ENCODE results near the gene ATP5PO.

The ATP5PO gene

DNA sequence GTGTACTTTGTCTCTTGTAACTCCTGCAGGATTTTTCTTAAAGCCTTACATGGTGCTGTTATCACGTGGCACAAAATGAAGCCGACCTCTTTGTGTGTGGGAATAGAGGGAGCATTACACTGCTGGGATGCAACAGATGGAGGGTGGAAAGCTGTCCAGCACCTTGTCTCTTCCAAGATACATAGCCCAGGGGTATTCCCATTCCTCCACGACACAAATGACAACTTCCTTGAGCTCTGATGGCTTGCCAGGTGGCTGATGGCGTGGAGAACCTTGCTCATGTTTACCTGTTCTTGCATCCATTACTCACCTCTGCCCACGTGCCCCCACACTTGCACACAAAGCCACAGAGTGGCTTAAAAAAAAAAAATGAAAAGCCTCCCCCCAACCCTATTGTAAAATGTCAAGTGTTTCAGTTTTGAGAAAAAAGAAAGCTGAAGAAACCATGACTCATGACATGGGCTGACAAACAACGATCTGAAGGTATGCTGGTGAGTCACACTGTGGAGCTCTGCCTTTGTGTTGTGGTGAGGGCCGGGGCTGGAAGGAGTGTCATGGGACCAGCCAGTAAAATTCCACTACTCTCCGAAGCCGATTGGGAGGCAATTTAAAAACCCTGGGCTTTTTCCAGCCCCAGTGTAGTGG lies 32.0 kb upstream of the ATP5PO start (continued):
- no peak for TF ChIP-seq ZC3H10 (CRISPR knock-in tag; IDR thresholded peaks at IDR 0.05)

- no peak for ATAC-seq
- no peak for TF ChIP-seq ZNF8 (CRISPR knock-in tag; IDR thresholded peaks at IDR 0.05)
- TF ChIP-seq PPARA (CRISPR knock-in tag; IDR thresholded peaks at IDR 0.05; ENCODE audit: borderline replicate concordance) = no peak
- TF ChIP-seq TOX (CRISPR knock-in tag; IDR thresholded peaks at IDR 0.05; ENCODE audit: borderline replicate concordance) = no peak
- no peak for TF ChIP-seq CSRNP3 (CRISPR knock-in tag; IDR thresholded peaks at IDR 0.05)
- no peak for TF ChIP-seq GLIS3 (CRISPR knock-in tag; IDR thresholded peaks at IDR 0.05)
- no peak for TF ChIP-seq ZFP30 (CRISPR knock-in tag; IDR thresholded peaks at IDR 0.05)
- no peak for TF ChIP-seq ESRRG (CRISPR knock-in tag; IDR thresholded peaks at IDR 0.05)
- no peak for TF ChIP-seq ISL1 (CRISPR knock-in tag; IDR thresholded peaks at IDR 0.05)
- TF ChIP-seq, protein P1, sequence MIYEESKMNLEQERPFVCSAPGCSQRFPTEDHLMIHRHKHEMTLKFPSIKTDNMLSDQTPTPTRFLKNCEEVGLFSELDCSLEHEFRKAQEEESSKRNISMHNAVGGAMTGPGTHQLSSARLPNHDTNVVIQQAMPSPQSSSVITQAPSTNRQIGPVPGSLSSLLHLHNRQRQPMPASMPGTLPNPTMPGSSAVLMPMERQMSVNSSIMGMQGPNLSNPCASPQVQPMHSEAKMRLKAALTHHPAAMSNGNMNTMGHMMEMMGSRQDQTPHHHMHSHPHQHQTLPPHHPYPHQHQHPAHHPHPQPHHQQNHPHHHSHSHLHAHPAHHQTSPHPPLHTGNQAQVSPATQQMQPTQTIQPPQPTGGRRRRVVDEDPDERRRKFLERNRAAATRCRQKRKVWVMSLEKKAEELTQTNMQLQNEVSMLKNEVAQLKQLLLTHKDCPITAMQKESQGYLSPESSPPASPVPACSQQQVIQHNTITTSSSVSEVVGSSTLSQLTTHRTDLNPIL (CRISPR knock-in tag; IDR thresholded peaks at IDR 0.05; ENCODE audit: low read depth) = no peak
- no peak for TF ChIP-seq CSDC2 (CRISPR knock-in tag; IDR thresholded peaks at IDR 0.05)
- TF ChIP-seq TCF4 (CRISPR knock-in tag; IDR thresholded peaks at IDR 0.05; ENCODE audit: borderline replicate concordance) = no peak
- no peak for TF ChIP-seq POU6F1 (CRISPR knock-in tag; IDR thresholded peaks at IDR 0.05; ENCODE audit: borderline replicate concordance, low read depth)
- no peak for TF ChIP-seq ZNF70 (CRISPR knock-in tag; IDR thresholded peaks at IDR 0.05)
- TF ChIP-seq OSR1 (CRISPR knock-in tag; IDR thresholded peaks at IDR 0.05) = no peak
- TF ChIP-seq ARNTL (CRISPR knock-in tag; IDR thresholded peaks at IDR 0.05; ENCODE audit: borderline replicate concordance, low read depth) = no peak
- TF ChIP-seq, protein P2, sequence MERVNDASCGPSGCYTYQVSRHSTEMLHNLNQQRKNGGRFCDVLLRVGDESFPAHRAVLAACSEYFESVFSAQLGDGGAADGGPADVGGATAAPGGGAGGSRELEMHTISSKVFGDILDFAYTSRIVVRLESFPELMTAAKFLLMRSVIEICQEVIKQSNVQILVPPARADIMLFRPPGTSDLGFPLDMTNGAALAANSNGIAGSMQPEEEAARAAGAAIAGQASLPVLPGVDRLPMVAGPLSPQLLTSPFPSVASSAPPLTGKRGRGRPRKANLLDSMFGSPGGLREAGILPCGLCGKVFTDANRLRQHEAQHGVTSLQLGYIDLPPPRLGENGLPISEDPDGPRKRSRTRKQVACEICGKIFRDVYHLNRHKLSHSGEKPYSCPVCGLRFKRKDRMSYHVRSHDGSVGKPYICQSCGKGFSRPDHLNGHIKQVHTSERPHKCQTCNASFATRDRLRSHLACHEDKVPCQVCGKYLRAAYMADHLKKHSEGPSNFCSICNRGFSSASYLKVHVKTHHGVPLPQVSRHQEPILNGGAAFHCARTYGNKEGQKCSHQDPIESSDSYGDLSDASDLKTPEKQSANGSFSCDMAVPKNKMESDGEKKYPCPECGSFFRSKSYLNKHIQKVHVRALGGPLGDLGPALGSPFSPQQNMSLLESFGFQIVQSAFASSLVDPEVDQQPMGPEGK (CRISPR knock-in tag; IDR thresholded peaks at IDR 0.05; ENCODE audit: borderline replicate concordance) = no peak
Measured at GRCh38 chr21:33945652-33946270, 30.2 kb upstream of the ATP5PO start.

DNA sequence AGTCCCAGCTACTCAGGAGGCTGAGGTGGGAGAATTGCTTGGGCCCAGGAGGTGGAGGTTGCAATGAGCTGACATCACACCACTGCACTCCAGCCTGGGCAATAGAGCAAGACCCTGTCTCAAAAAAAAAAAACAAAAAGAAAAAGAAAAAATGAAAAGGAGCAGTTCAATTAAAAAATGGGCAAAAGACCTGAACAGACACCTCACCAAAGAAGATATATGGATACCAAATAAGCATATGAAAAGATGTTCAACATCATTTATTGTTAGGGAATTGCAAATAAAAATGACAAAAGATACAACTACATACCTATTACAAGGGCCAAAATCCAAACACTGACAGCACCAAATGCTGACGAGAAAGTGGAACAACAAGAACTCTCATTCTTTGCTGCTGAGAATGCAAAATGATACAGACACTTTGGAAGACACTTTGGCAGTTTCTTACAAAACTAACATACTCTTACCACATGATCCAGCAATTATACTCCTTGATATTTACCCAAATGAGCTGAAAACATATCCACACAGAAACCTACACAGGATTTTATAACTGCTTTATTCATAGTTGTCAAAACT lies 28.7 kb upstream of the ATP5PO start:
- no peak for ATAC-seq

More for the DNA sequence above, 28.7 kb upstream of the ATP5PO start:
- no peak for TF ChIP-seq ZC3H10 (CRISPR knock-in tag; IDR thresholded peaks at IDR 0.05)
- no peak for TF ChIP-seq RARB (CRISPR knock-in tag; IDR thresholded peaks at IDR 0.05)
- TF ChIP-seq ESRRG (CRISPR knock-in tag; IDR thresholded peaks at IDR 0.05) = no peak
- no peak for TF ChIP-seq GLIS3 (CRISPR knock-in tag; IDR thresholded peaks at IDR 0.05)
- no peak for TF ChIP-seq CSRNP3 (CRISPR knock-in tag; IDR thresholded peaks at IDR 0.05)
- no peak for TF ChIP-seq ZNF565 (CRISPR knock-in tag; conservative IDR thresholded peaks at IDR 0.05; ENCODE audit: low read depth)
- no peak for TF ChIP-seq PPARA (CRISPR knock-in tag; IDR thresholded peaks at IDR 0.05; ENCODE audit: borderline replicate concordance)
- no peak for TF ChIP-seq SNAI2 (CRISPR knock-in tag; IDR thresholded peaks at IDR 0.05)
- TF ChIP-seq ARNTL (CRISPR knock-in tag; IDR thresholded peaks at IDR 0.05; ENCODE audit: borderline replicate concordance, low read depth) = no peak
- no peak for TF ChIP-seq ZFP3 (CRISPR knock-in tag; IDR thresholded peaks at IDR 0.05)
- TF ChIP-seq TOX (CRISPR knock-in tag; IDR thresholded peaks at IDR 0.05; ENCODE audit: borderline replicate concordance) = no peak

Measured in SK-N-SH treated with all-trans-retinoic acid at 6 μM for 48 hours (cell line).